ENCODE data around the gene PRR5. TPM values are rescaled to one million over a fixed set of nuclear protein-coding genes. Genes with fewer than 3 reads are reported as not detected.

The PRR5 gene
- total and polyA plus RNA-seq, 7 donors: 7.9 to 35.6 (median 12.7) TPM

DNA sequence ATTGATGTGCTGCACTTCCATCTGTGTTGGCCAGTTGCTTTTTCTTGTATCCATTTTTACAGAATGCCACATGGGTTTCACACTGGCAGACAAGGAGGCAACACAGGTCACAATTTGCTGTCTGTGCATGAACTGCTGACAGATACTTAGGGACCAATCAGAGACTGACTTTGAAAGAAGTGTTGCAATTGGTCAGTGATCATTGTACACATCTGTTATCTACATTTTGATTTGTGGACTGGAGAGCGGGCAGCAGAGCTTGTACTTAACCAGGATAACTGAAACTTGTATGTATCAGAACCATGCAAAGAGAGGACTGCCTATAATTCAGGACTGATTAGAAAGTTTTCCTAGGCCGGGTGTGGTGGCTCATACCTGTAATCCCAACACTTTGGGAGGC, 21.8 kb downstream of the PRR5 start:
- no peak overlapping the region for H3K4me3 ChIP-seq
- intact Hi-C loops (cut with DNase I): no loop called here
- no peak overlapping the region for H3K27ac ChIP-seq
- peaks cover 0 to 3% (median 0%) of the 10 kb centered on the region in 4 donors for H3K36me3 ChIP-seq
- TF ChIP-seq POLR2A (IDR thresholded peaks at IDR 0.05) (no peak), POLR2AphosphoS5 (IDR thresholded peaks at IDR 0.05) (no peak)
- WGBS, 2 donors: 87 to 96% methylated on average over 2 of the region's 2 CpGs
- H3K4me1 ChIP-seq: peaks cover 0 to 8% (median 4%) of the 10 kb centered on the region in 4 donors
- H3K27me3 ChIP-seq: no peaks in the 10 kb centered on the region
- no peak for DNase-seq
- no peaks in the 10 kb centered on the region for H3K9me3 ChIP-seq

- WGBS, 2 donors: 86 to 90% methylated on average over 6 of the region's 6 CpGs
- Histone ChIP-seq H3K4me1 (peaks cover 0 to 14% (median 10%) of the 10 kb centered on the region in 4 donors), H3K9me3 (no peaks in the 10 kb centered on the region), H3K36me3 (peaks cover 0 to 3% (median 0%) of the 10 kb centered on the region in 4 donors), H3K27me3 (no peaks in the 10 kb centered on the region), H3K4me3 (no peak overlapping the region), H3K27ac (no peak overlapping the region)
- no peak for DNase-seq
- TF ChIP-seq POLR2A (IDR thresholded peaks at IDR 0.05) (no peak), POLR2AphosphoS5 (IDR thresholded peaks at IDR 0.05) (no peak)
- TF ChIP-seq, protein P1, sequence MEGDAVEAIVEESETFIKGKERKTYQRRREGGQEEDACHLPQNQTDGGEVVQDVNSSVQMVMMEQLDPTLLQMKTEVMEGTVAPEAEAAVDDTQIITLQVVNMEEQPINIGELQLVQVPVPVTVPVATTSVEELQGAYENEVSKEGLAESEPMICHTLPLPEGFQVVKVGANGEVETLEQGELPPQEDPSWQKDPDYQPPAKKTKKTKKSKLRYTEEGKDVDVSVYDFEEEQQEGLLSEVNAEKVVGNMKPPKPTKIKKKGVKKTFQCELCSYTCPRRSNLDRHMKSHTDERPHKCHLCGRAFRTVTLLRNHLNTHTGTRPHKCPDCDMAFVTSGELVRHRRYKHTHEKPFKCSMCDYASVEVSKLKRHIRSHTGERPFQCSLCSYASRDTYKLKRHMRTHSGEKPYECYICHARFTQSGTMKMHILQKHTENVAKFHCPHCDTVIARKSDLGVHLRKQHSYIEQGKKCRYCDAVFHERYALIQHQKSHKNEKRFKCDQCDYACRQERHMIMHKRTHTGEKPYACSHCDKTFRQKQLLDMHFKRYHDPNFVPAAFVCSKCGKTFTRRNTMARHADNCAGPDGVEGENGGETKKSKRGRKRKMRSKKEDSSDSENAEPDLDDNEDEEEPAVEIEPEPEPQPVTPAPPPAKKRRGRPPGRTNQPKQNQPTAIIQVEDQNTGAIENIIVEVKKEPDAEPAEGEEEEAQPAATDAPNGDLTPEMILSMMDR (IDR thresholded peaks at IDR 0.05): no peak
- intact Hi-C loops (cut with DNase I): no loop called here
Observed at GRCh38 chr22:44724416-44724815, 22.4 kb downstream of the PRR5 start.

DNA sequence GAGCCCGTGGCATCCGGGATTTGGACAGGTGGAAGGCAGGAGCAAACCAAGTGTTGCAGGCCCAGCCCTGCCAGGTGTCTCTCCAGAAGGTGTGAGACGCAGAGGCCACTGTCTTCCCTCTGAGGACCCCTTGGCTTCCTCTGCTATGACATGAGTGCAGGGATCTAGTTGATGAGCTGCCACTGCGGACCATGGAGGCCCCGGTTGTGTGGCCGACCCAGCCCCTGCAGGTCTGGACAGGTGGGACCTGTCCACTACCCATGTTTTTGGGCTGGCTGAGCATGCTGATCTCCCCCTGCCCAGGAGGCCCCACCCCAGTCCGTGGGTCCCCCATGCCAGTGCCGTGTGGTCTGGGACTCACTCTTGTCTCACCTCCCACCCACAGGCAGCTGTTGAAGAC, 22.9 kb downstream of the PRR5 start:
- WGBS, 2 donors: 91% methylated on average over 8 of the region's 8 CpGs

GRCh38 chr22:44726439-44726838, 24.4 kb downstream of the PRR5 start:
- Histone ChIP-seq H3K4me1 (peaks cover 0 to 21% (median 17%) of the 10 kb centered on the region in 4 donors), H3K4me3 (no peak overlapping the region), H3K36me3 (peaks cover 0 to 3% (median 0%) of the 10 kb centered on the region in 4 donors), H3K9me3 (no peaks in the 10 kb centered on the region), H3K27me3 (no peaks in the 10 kb centered on the region), H3K27ac (no peak overlapping the region)
- intact Hi-C loops (cut with DNase I): no loop called here
- TF ChIP-seq, protein P1 (IDR thresholded peaks at IDR 0.05): no peak
- TF ChIP-seq POLR2A (IDR thresholded peaks at IDR 0.05) (no peak), EP300 (IDR thresholded peaks at IDR 0.05) (no peak), POLR2AphosphoS5 (IDR thresholded peaks at IDR 0.05) (no peak)
- 93 to 94% methylated on average over 11 of the region's 11 CpGs for WGBS, 2 donors
- DNase-seq: no peak

More for the DNA sequence above, 22.9 kb downstream of the PRR5 start:
- DNase-seq: no peak
- intact Hi-C loops (cut with DNase I): no loop called here
- H3K9me3 ChIP-seq: no peaks in the 10 kb centered on the region
- no peak overlapping the region for H3K27ac ChIP-seq
- H3K36me3 ChIP-seq: peaks cover 0 to 3% (median 0%) of the 10 kb centered on the region in 4 donors
- no peak overlapping the region for H3K4me3 ChIP-seq
- TF ChIP-seq EP300 (IDR thresholded peaks at IDR 0.05): no peak
- TF ChIP-seq POLR2A (IDR thresholded peaks at IDR 0.05): no peak
- no peak for TF ChIP-seq POLR2AphosphoS5 (IDR thresholded peaks at IDR 0.05)
- TF ChIP-seq, protein P1 (IDR thresholded peaks at IDR 0.05): no peak
- no peaks in the 10 kb centered on the region for H3K27me3 ChIP-seq
- H3K4me1 ChIP-seq: peaks cover 0 to 19% (median 14%) of the 10 kb centered on the region in 4 donors

DNA sequence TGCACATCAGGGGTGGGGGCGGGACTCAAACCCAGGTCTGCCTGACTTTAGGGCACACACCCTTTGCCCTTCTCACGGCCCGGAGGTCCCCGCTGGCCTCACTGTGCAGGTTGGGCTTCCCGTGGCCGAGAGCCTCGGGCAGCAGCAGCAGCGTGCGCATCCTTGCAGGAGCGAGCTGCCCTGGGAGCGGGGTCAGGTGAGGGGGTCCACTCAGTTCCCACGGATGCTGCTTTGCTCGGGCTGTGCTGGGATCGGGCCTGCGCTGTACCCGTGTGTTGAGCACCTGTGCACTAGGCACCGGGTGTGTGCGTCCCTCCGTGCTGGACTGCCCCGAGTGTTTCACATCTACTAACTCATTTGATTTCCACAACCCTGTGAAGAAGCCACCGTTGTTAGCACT, 25.1 kb downstream of the PRR5 start:
- no peak overlapping the region for H3K27ac ChIP-seq
- no peak overlapping the region for H3K4me3 ChIP-seq
- H3K27me3 ChIP-seq: no peaks in the 10 kb centered on the region
- peaks cover 0 to 3% (median 0%) of the 10 kb centered on the region in 4 donors for H3K36me3 ChIP-seq
- H3K4me1 ChIP-seq: peaks cover 0 to 21% (median 17%) of the 10 kb centered on the region in 4 donors
- H3K9me3 ChIP-seq: no peaks in the 10 kb centered on the region
- intact Hi-C loops (cut with DNase I): no loop called here
- DNase-seq: no peak
- TF ChIP-seq, protein P1 (IDR thresholded peaks at IDR 0.05): no peak
- TF ChIP-seq EP300 (IDR thresholded peaks at IDR 0.05) (no peak), POLR2AphosphoS5 (IDR thresholded peaks at IDR 0.05) (no peak), POLR2A (IDR thresholded peaks at IDR 0.05) (no peak)
- 94 to 95% methylated on average over 21 of the region's 21 CpGs for WGBS, 2 donors
